WTC11 (cell line): ENCODE results near the gene XRCC4. TPM values are rescaled to one million over a fixed set of nuclear protein-coding genes. Genes with fewer than 3 reads are reported as not detected.

Experiments used
- ATAC-seq: fragments of 200-7000 bp; cut with Tn5 transposase; 2 replicates; pipeline ENCODE4 v1.10.0; 2021; ENCODE audit warnings: mild to moderate bottlenecking, moderate library complexity
- CTCF ChIA-PET: fragments of 300-600 bp; sonication (Branson Sonifier 250); formaldehyde crosslinking; loops from one replicate; lab custom pipeline; 2021; ENCODE audit warnings: antibody characterized with exemption; lab: Charles Lee
- POLR2A ChIA-PET: fragments of 350-600 bp; sonication (Branson Sonifier 250); formaldehyde crosslinking; loops from one replicate; lab custom pipeline; 2021; ENCODE audit warnings: antibody characterized with exemption; lab: Charles Lee
- DNase-seq: peaks from one replicate; pipeline ENCODE4 v3.0.0; 2021; ENCODE audit warnings: low spot score
- H3K27ac Mint-ChIP-seq: 2 replicates; pipeline ENCODE4 v1.8.0; 2021; ENCODE audit warnings: mixed read lengths
- H3K27me3 Mint-ChIP-seq: 2 replicates; pipeline ENCODE4 v1.8.0; 2021; ENCODE audit warnings: low read depth, mild to moderate bottlenecking, moderate library complexity, mixed read lengths
- H3K36me3 Mint-ChIP-seq: 2 replicates; pipeline ENCODE4 v1.8.0; 2021; ENCODE audit warnings: mixed read lengths
- H3K4me1 Mint-ChIP-seq: 2 replicates; pipeline ENCODE4 v1.8.0; 2022; ENCODE audit warnings: mixed read lengths
- H3K4me3 Mint-ChIP-seq: 2 replicates; pipeline ENCODE4 v1.8.0; 2021; ENCODE audit warnings: mild to moderate bottlenecking, moderate library complexity, mixed read lengths
- H3K9me3 Mint-ChIP-seq: 2 replicates; pipeline ENCODE4 v1.8.0; 2021; ENCODE audit warnings: mixed read lengths
- E2F1 ChIP-seq: sonication (generic); formaldehyde crosslinking; IDR thresholded peaks from 2 replicates; pipeline ENCODE4 v1.8.0; 2022; ENCODE audit warnings: mild to moderate bottlenecking, missing genetic modification reagents
- FOXP1 ChIP-seq: sonication (generic); formaldehyde crosslinking; IDR thresholded peaks from 2 replicates; pipeline ENCODE4 v1.8.0; 2022; ENCODE audit warnings: missing genetic modification reagents, mild to moderate bottlenecking, moderate library complexity, borderline replicate concordance
- FOXP4 ChIP-seq: sonication (generic); formaldehyde crosslinking; IDR thresholded peaks from 2 replicates; pipeline ENCODE4 v1.8.0; 2022; ENCODE audit warnings: mild to moderate bottlenecking, missing genetic modification reagents
- GABPB1 ChIP-seq: sonication (generic); formaldehyde crosslinking; IDR thresholded peaks from 2 replicates; pipeline ENCODE4 v1.8.1; 2023; ENCODE audit warnings: mild to moderate bottlenecking, missing genetic modification reagents
- GTF2I ChIP-seq: fragments of 250-450 bp; sonication (Bioruptor Pico); conservative IDR thresholded peaks from 2 replicates; pipeline ENCODE4 v1.4.0; 2021; ENCODE audit warnings: mild to moderate bottlenecking
- HMGA2 ChIP-seq: fragments of 250-450 bp; sonication (Bioruptor Pico); IDR thresholded peaks from 2 replicates; pipeline ENCODE4 v1.4.0; 2021; ENCODE audit warnings: mild to moderate bottlenecking, moderate library complexity
- NR2C2 ChIP-seq: sonication (generic); formaldehyde crosslinking; IDR thresholded peaks from 2 replicates; pipeline ENCODE4 v1.8.0; 2022; ENCODE audit warnings: mild to moderate bottlenecking, missing genetic modification reagents
- NR3C1 ChIP-seq: sonication (generic); formaldehyde crosslinking; conservative IDR thresholded peaks from 2 replicates; pipeline ENCODE4 v1.8.1; 2023; ENCODE audit warnings: low read depth, mild to moderate bottlenecking, missing genetic modification reagents
- STAT6 ChIP-seq: sonication (generic); formaldehyde crosslinking; conservative IDR thresholded peaks from 2 replicates; pipeline ENCODE4 v1.8.1; 2023; ENCODE audit warnings: mild to moderate bottlenecking, low read depth, missing genetic modification reagents, moderate library complexity
- TCF7 ChIP-seq: sonication (generic); formaldehyde crosslinking; IDR thresholded peaks from 2 replicates; pipeline ENCODE4 v1.8.0; 2022; ENCODE audit warnings: mild to moderate bottlenecking, low read depth, missing genetic modification reagents, moderate library complexity
- TEAD1 ChIP-seq: sonication (generic); formaldehyde crosslinking; IDR thresholded peaks from 2 replicates; pipeline ENCODE4 v1.8.0; 2022; ENCODE audit warnings: mild to moderate bottlenecking, missing genetic modification reagents
- USF1 ChIP-seq: sonication (generic); formaldehyde crosslinking; IDR thresholded peaks from 2 replicates; pipeline ENCODE4 v1.8.0; 2022; ENCODE audit warnings: mild to moderate bottlenecking, missing genetic modification reagents
- ZNF121 ChIP-seq: sonication (generic); formaldehyde crosslinking; IDR thresholded peaks from 2 replicates; pipeline ENCODE4 v1.8.0; 2023; ENCODE audit warnings: missing genetic modification reagents
- ZNF281 ChIP-seq: sonication (generic); formaldehyde crosslinking; IDR thresholded peaks from 2 replicates; pipeline ENCODE4 v1.8.0; 2023; ENCODE audit warnings: mild to moderate bottlenecking, missing genetic modification reagents
- ZNF317 ChIP-seq: sonication (generic); formaldehyde crosslinking; IDR thresholded peaks from 2 replicates; pipeline ENCODE4 v1.8.1; 2023; ENCODE audit warnings: low read depth, mild to moderate bottlenecking, moderate library complexity, missing genetic modification reagents, borderline replicate concordance
- ZNF396 ChIP-seq: fragments of 250-450 bp; sonication (Bioruptor Pico); IDR thresholded peaks from 2 replicates; pipeline ENCODE4 v1.8.0; 2021; ENCODE audit warnings: mild to moderate bottlenecking, moderate library complexity, borderline replicate concordance
- total RNA-seq: library from RNA; stranded (reverse); gene quantifications from 3 replicates; pipeline ENCODE4 v1.2.3, GENCODE V29; 2021
- TF ChIP-seq, protein P1 (sequence below): sonication (generic); formaldehyde crosslinking; IDR thresholded peaks from 2 replicates; pipeline ENCODE4 v1.8.1; 2022; ENCODE audit warnings: mild to moderate bottlenecking, moderate library complexity, missing genetic modification reagents
- TF ChIP-seq, protein P2 (sequence below): sonication (generic); formaldehyde crosslinking; IDR thresholded peaks from 2 replicates; pipeline ENCODE4 v1.8.1; 2023; ENCODE audit warnings: mild to moderate bottlenecking, missing genetic modification reagents
- TF ChIP-seq, protein P3 (sequence below): sonication (generic); formaldehyde crosslinking; IDR thresholded peaks from 2 replicates; pipeline ENCODE4 v1.8.1; 2022; ENCODE audit warnings: low read depth, mild to moderate bottlenecking, moderate library complexity, missing genetic modification reagents, borderline replicate concordance

The XRCC4 gene
- total RNA-seq, 1 experiment from 2014 or later, result 13.5 TPM

- TF ChIP-seq STAT6 (CRISPR knock-in tag) (no peak), FOXP4 (no peak), HMGA2 (no peak), ZNF121 (no peak), E2F1 (no peak), TEAD1 (CRISPR knock-in tag) (no peak)
Measured at GRCh38 chr5:83099445-83099844, 22.1 kb downstream of the XRCC4 start (continued).

- peaks cover 19% of the 10 kb centered on the region for H3K4me1 Mint-ChIP-seq
- H3K9me3 Mint-ChIP-seq, result no peaks in the 10 kb centered on the region
- H3K27me3 Mint-ChIP-seq, result no peaks in the 10 kb centered on the region
Measured at GRCh38 chr5:83101514-83101913, 24.2 kb downstream of the XRCC4 start.

GRCh38 chr5:83102364-83102980, 25.1 kb downstream of the XRCC4 start:
- TF ChIP-seq FOXP1 (CRISPR knock-in tag), result no peak
- no peak for TF ChIP-seq ZNF121
- TF ChIP-seq NR3C1 (CRISPR knock-in tag), result no peak
- TF ChIP-seq ZNF317 (CRISPR knock-in tag), result no peak
- no peak for TF ChIP-seq USF1
- TF ChIP-seq, protein P1, sequence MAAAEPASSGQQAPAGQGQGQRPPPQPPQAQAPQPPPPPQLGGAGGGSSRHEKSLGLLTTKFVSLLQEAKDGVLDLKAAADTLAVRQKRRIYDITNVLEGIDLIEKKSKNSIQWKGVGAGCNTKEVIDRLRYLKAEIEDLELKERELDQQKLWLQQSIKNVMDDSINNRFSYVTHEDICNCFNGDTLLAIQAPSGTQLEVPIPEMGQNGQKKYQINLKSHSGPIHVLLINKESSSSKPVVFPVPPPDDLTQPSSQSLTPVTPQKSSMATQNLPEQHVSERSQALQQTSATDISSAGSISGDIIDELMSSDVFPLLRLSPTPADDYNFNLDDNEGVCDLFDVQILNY, result no peak
- TF ChIP-seq GABPB1 (CRISPR knock-in tag), result no peak
- no peak for TF ChIP-seq GTF2I (CRISPR knock-in tag)
- TF ChIP-seq NR2C2, result no peak
- TF ChIP-seq, protein P2, sequence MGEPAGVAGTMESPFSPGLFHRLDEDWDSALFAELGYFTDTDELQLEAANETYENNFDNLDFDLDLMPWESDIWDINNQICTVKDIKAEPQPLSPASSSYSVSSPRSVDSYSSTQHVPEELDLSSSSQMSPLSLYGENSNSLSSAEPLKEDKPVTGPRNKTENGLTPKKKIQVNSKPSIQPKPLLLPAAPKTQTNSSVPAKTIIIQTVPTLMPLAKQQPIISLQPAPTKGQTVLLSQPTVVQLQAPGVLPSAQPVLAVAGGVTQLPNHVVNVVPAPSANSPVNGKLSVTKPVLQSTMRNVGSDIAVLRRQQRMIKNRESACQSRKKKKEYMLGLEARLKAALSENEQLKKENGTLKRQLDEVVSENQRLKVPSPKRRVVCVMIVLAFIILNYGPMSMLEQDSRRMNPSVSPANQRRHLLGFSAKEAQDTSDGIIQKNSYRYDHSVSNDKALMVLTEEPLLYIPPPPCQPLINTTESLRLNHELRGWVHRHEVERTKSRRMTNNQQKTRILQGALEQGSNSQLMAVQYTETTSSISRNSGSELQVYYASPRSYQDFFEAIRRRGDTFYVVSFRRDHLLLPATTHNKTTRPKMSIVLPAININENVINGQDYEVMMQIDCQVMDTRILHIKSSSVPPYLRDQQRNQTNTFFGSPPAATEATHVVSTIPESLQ (CRISPR knock-in tag), result no peak
- TF ChIP-seq ZNF281, result no peak
- no peak for TF ChIP-seq TCF7 (CRISPR knock-in tag)
- TF ChIP-seq, protein P3, sequence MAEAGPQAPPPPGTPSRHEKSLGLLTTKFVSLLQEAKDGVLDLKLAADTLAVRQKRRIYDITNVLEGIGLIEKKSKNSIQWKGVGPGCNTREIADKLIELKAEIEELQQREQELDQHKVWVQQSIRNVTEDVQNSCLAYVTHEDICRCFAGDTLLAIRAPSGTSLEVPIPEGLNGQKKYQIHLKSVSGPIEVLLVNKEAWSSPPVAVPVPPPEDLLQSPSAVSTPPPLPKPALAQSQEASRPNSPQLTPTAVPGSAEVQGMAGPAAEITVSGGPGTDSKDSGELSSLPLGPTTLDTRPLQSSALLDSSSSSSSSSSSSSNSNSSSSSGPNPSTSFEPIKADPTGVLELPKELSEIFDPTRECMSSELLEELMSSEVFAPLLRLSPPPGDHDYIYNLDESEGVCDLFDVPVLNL (CRISPR knock-in tag), result no peak
- TF ChIP-seq, all 79 proteins: peak for 0
- Mint-ChIP-seq H3K27ac (no peak overlapping the region), H3K4me1 (peaks cover 19% of the 10 kb centered on the region), H3K4me3 (no peak overlapping the region), H3K27me3 (no peaks in the 10 kb centered on the region), H3K36me3 (no peaks in the 10 kb centered on the region), H3K9me3 (no peaks in the 10 kb centered on the region)
- ATAC-seq (no peak), DNase-seq (no peak)
- ChIA-PET POLR2A (no interaction called here), CTCF (no interaction called here)

More at GRCh38 chr5:83101514-83101913, 24.2 kb downstream of the XRCC4 start:
- H3K4me3 Mint-ChIP-seq, result no peak overlapping the region
- TF ChIP-seq FOXP1 (CRISPR knock-in tag) (no peak), TEAD1 (CRISPR knock-in tag) (no peak), ZNF396 (no peak)
- ChIA-PET POLR2A (no interaction called here), CTCF (no interaction called here)
- H3K27ac Mint-ChIP-seq, result 0 out of 2 replicates have a peak overlapping the region, but pooled peaks have one; percentile 16
- ATAC-seq (no peak), DNase-seq (no peak)
- no peaks in the 10 kb centered on the region for H3K36me3 Mint-ChIP-seq
